Naive thymus-derived CD8-positive, alpha-beta T cell (primary cell): ENCODE data around the gene NT5C2. TPM values are rescaled to one million over a fixed set of nuclear protein-coding genes. Genes with fewer than 3 reads are reported as not detected.
"Not testable (repeated sequence)": the region's sequence is repeated elsewhere in the genome, so short reads cannot be mapped to it uniquely, and the experiment has no call there.

Experiments used
- ATAC-seq, 2 donors: fragments of 150-1000 bp; cut with Tn5 transposase in 1 of 2; sonication (Bioruptor Pico), chemical (Tn5 transposase) in 1 of 2; 1 replicate in 1 of 2; 2 replicates in 1 of 2; pipeline ENCODE4 v1.10.0; 2021; ENCODE audit warnings: mild to moderate bottlenecking in 2 of 2, moderate library complexity in 2 of 2
- POLR2A ChIA-PET: fragments of 350-600 bp; sonication (Branson Sonifier 250); formaldehyde crosslinking; loops from one replicate; lab custom pipeline; 2021; ENCODE audit warnings: antibody characterized with exemption; lab: Charles Lee
- DNase-seq, 10 donors: peaks; one replicate each; pipeline versions ENCODE4 v3.0.0 to v3.0.0-alpha.2; 2020 to 2022
- H3K27ac Mint-ChIP-seq, 10 donors: one replicate each; pipeline ENCODE4 v1.8.0; 2020 to 2022; ENCODE audit warnings: mild to moderate bottlenecking in 10 of 10, mixed read lengths in 10 of 10, moderate library complexity in 4 of 10, inconsistent platforms in 1 of 10
- H3K27me3 Mint-ChIP-seq, 5 donors: one replicate each; pipeline ENCODE4 v1.8.0; 2021 to 2022; ENCODE audit warnings: mixed read lengths in 5 of 5
- H3K36me3 Mint-ChIP-seq, 3 donors: one replicate each; pipeline ENCODE4 v1.8.0; 2020 to 2022; ENCODE audit warnings: mixed read lengths in 3 of 3, mild to moderate bottlenecking in 2 of 3, inconsistent platforms in 1 of 3
- H3K4me1 Mint-ChIP-seq, 4 donors: one replicate each; pipeline ENCODE4 v1.8.0; 2021 to 2022; ENCODE audit warnings: mixed read lengths in 4 of 4
- H3K4me3 Mint-ChIP-seq, 10 donors: one replicate each; pipeline ENCODE4 v1.8.0; 2020 to 2022; ENCODE audit warnings: mild to moderate bottlenecking in 10 of 10, mixed read lengths in 10 of 10, moderate library complexity in 6 of 10, inconsistent platforms in 1 of 10
- H3K9me3 Mint-ChIP-seq, 9 donors: one replicate each; pipeline ENCODE4 v1.8.0; 2020 to 2022; ENCODE audit warnings: mixed read lengths in 9 of 9, mild to moderate bottlenecking in 3 of 9, inconsistent platforms in 1 of 9, moderate library complexity in 1 of 9
- polyA plus RNA-seq, 3 donors: library from polyadenylated mRNA; unstranded; fragments of 300-500 nt; fragmentation: Illumina TruSeq; gene quantifications; one replicate each; pipeline ENCODE4 v1.2.3, GENCODE V29; 2021
- total RNA-seq, 8 experiments: library from RNA in 2 of 8; stranded (reverse) in 2 of 8; gene quantifications; one replicate each; pipeline ENCODE4 v1.2.3 and lab custom pipeline; 2021 to 2026

The NT5C2 gene
- total and polyA plus RNA-seq, 5 experiments from 2014 or later, result 48.1 to 94.7 (median 63.9) TPM

DNA sequence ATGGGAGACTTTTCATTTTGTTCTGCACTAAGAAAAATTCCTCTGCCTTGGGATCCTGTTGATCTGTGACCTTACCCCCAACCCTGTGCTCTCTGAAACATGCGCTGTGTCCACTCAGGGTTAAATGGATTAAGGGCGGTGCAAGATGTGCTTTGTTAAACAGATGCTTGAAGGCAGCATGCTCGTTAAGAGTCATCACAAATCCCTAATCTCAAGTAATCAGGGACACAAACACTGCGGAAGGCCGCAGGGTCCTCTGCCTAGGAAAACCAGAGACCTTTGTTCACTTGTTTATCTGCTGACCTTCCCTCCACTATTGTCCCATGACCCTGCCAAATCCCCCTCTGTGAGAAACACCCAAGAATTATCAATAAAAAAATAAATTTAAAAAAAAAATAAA is 62.9 kb downstream of the NT5C2 start:
- ATAC-seq, DNase-seq, H3K9me3 Mint-ChIP-seq, H3K27me3 Mint-ChIP-seq, H3K27ac Mint-ChIP-seq, H3K4me3 Mint-ChIP-seq, POLR2A ChIA-PET: not testable (repeated sequence)
- Mint-ChIP-seq H3K36me3 (peaks cover 0 to 61% (median 12%) of the 10 kb centered on the region in 3 donors), H3K4me1 (peaks cover 3 to 21% (median 16%) of the 10 kb centered on the region in 4 donors)

DNA sequence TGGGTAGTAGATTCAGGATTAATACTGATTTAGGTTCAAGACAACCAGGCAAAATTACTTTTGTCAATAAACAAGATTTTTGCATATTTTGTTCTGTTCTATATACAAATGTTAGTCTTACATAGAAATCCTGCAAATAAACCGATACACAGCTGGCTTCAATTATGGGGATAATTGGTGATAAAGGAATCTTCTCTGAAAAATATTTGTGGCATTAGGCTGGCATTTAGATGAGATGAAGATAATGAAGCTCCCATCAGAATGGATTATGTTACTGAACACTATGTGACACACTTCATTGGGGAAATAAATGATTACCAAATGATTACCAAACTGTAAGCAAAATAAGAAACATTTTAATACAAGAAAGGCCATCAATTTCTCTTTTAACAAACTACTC is 65.8 kb downstream of the NT5C2 start:
- POLR2A ChIA-PET, result no interaction called here
- DNase-seq (no peak), ATAC-seq (no peak)
- Mint-ChIP-seq H3K36me3 (peaks cover 0 to 44% (median 4%) of the 10 kb centered on the region in 3 donors), H3K4me1 (peaks cover 6 to 26% (median 22%) of the 10 kb centered on the region in 4 donors), H3K9me3 (no peaks in the 10 kb centered on the region), H3K27ac (no peak overlapping the region), H3K27me3 (no peaks in the 10 kb centered on the region), H3K4me3 (no peak overlapping the region)

DNA sequence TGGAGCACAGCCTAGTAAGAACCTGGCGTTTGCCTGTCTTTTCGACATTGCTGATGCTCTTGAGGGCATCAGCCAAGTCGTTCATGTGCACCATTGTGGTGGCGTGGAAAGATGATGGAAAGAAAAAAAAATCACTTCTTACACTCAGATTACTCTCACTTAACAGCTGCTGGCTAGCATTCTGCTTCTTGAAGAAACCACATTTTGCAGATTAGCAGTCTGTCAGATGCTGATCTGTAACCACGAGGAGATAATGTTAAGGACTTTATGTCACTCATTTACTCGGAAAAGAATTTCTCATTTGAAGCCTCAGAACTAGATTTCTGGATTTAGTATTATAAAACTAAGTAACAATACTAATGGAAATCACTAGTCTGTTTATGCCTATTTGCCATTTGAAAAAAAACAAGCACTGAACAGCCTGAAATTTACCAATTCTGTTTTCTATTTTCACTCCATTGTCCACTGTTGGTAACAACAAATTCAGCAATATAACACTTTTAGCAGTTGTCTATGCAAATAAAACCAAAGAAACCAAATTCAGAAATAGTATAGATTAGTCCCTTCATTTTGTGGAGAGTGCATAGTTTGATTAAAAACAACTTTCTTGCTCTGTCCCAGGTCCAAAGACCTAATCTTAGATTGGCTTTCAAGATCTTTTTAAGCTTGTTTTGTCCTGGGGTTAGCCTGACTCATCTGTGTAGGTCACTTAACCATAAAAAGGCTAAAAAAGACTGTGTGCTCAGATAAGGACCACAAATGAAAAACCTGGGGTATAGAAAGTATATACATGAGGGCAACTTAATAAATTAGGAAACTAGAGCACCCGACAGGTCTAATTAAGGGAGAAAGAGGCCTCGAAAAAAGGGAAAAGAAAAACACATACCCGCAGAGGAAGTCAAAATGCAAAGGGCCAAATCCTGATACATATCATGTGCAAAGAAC is 67.5 kb downstream of the NT5C2 start:
- Mint-ChIP-seq H3K27me3 (no peaks in the 10 kb centered on the region), H3K4me3 (no peak overlapping the region), H3K4me1 (peaks cover 3 to 27% (median 20%) of the 10 kb centered on the region in 4 donors), H3K27ac (peak overlapping the region in 3 of 10 donors; percentile 24 to 63 (median 58)), H3K36me3 (peaks cover 0 to 29% (median 1%) of the 10 kb centered on the region in 3 donors), H3K9me3 (no peaks in the 10 kb centered on the region)
- ATAC-seq (no peak), DNase-seq (no peak)
- POLR2A ChIA-PET, result no interaction called here

DNA sequence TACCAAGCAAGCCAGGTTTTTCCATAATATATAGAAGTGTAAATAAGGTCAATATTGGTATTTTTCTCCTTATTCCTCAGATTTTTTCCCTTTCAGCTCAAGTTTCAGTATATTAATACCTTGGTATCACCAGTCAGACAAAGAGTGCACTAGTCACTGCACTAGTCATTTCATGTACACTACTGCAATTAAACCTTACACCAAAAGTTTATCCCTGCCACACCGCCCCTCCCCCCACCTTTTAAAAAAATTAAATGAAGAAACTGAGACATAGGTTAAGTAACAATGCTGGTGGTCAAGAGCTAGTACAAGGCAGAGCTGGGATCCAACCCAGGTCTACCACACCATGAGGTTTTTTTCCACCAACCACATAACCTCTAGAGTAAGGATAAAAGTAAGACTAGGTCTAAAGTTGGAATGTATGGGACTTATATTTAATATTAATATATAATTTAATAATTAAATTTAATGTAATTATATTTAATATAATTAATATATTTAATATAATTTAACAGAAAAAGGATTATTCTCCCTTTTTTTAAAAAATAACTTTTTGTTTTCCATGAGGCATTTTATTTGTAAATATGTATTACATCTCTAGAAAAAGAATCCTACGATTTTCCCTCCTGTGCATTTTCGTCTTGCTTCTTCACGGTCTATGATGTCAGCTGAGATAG is 68.5 kb downstream of the NT5C2 start:
- no peak for DNase-seq
- Mint-ChIP-seq H3K9me3 (no peaks in the 10 kb centered on the region), H3K4me3 (no peak overlapping the region), H3K27ac (peak overlapping the region in 1 of 10 donors; percentile 25), H3K4me1 (peaks cover 3 to 27% (median 20%) of the 10 kb centered on the region in 4 donors), H3K36me3 (peaks cover 0 to 31% (median 0%) of the 10 kb centered on the region in 3 donors), H3K27me3 (no peaks in the 10 kb centered on the region)
- no peak for ATAC-seq
- POLR2A ChIA-PET, result no interaction called here

- H3K36me3 Mint-ChIP-seq, result peaks cover 0 to 34% (median 0%) of the 10 kb centered on the region in 3 donors
- peaks cover 3 to 27% (median 20%) of the 10 kb centered on the region in 4 donors for H3K4me1 Mint-ChIP-seq
- H3K4me3 Mint-ChIP-seq, result no peak overlapping the region
- POLR2A ChIA-PET, result interaction anchor here (0.6 kb wide), 1 partner anchor 27 kb away, joined by 3 read pairs; no protein-coding TSS in a partner anchor
- H3K27me3 Mint-ChIP-seq, result no peaks in the 10 kb centered on the region
- no peaks in the 10 kb centered on the region for H3K9me3 Mint-ChIP-seq
- ATAC-seq, result no peak
- peak overlapping the region in 1 of 10 donors; percentile 30 for H3K27ac Mint-ChIP-seq
- DNase-seq, result no peak
Measured at GRCh38 chr10:103123282-103124024, 69.6 kb downstream of the NT5C2 start.

DNA sequence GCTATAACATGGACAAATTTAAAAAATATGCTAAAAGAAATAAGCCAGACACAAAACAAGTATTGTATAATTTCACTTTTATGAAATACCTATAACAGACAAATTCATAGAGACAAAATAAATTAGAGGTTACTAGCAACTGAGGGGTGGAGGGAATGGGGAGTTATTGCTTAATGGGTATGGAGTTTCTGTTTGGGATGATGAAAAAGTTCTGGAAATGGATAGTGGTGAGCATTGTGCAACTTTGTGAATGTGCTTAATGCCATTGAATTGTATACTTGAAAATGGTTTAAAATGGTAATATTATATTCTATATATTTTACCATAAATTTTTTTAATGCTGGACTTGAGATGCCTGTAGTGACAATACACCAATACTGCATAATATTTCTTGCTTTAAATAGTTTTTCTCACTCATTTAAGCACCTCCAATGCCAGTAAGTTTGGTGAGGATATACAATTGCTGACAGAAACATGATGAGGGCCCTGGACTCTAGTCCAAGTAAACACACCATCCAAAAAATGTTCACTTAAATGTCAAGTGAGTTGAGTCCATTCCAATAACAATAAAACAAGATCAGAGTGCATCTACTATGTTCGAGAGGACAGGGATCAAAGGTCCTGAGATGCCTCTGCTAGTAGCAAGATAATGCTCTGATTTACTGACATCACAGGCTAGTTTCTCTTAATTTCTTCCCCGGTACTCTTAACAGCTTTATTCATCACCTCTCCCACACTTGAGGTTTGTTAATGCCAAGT is 71.9 kb downstream of the NT5C2 start:
- POLR2A ChIA-PET, result no interaction called here
- Mint-ChIP-seq H3K36me3 (peaks cover 0 to 24% (median 0%) of the 10 kb centered on the region in 3 donors), H3K27ac (peak overlapping the region in 2 of 10 donors; percentile 15 to 53), H3K4me3 (no peak overlapping the region), H3K9me3 (no peaks in the 10 kb centered on the region), H3K4me1 (peaks cover 3 to 22% (median 19%) of the 10 kb centered on the region in 4 donors), H3K27me3 (no peaks in the 10 kb centered on the region)
- ATAC-seq (no peak), DNase-seq (no peak)

DNA sequence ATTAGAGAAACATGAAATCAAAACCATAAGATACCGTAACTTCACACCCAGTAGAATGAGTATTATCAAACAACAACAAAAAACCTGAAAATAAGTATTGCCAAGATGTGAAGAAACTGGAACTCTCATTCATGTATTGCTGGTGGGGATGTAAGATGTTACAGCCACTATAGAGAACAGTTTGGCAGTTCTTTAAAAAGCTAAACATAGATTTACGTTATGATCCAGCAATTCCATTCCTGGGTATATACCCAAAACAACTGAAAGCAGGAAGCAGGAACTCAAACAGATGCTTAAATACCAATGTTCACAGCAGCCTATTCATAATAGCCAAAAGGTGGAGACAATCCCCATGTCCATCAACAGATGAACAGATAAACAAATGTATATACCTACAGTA is 72.5 kb downstream of the NT5C2 start:
- no peak for ATAC-seq
- no peak overlapping the region for H3K4me3 Mint-ChIP-seq
- no peaks in the 10 kb centered on the region for H3K27me3 Mint-ChIP-seq
- H3K27ac Mint-ChIP-seq, result peak overlapping the region in 1 of 10 donors; percentile 53
- DNase-seq, result no peak
- no peaks in the 10 kb centered on the region for H3K9me3 Mint-ChIP-seq
- peaks cover 3 to 17% (median 13%) of the 10 kb centered on the region in 4 donors for H3K4me1 Mint-ChIP-seq
- H3K36me3 Mint-ChIP-seq, result peaks cover 0 to 19% (median 0%) of the 10 kb centered on the region in 3 donors
- POLR2A ChIA-PET, result no interaction called here

GRCh38 chr10:103117247-103117646 is 75.8 kb downstream of the NT5C2 start:
- H3K27me3 Mint-ChIP-seq, result no peaks in the 10 kb centered on the region
- no peaks in the 10 kb centered on the region for H3K9me3 Mint-ChIP-seq
- peaks cover 0 to 19% (median 0%) of the 10 kb centered on the region in 3 donors for H3K36me3 Mint-ChIP-seq
- POLR2A ChIA-PET, result interaction anchor here (2.4 kb wide), 1 partner anchor 8 kb away, joined by 4 read pairs; no protein-coding TSS in a partner anchor
- ATAC-seq (no peak), DNase-seq (no peak)
- H3K27ac Mint-ChIP-seq, result no peak overlapping the region
- no peak overlapping the region for H3K4me3 Mint-ChIP-seq
- H3K4me1 Mint-ChIP-seq, result peaks cover 0 to 15% (median 3%) of the 10 kb centered on the region in 4 donors

GRCh38 chr10:103114876-103115275 is 78.2 kb downstream of the NT5C2 start:
- Mint-ChIP-seq H3K9me3 (no peaks in the 10 kb centered on the region), H3K27ac (no peak overlapping the region), H3K4me1 (peaks cover 2 to 15% (median 6%) of the 10 kb centered on the region in 4 donors), H3K4me3 (no peak overlapping the region), H3K27me3 (no peaks in the 10 kb centered on the region), H3K36me3 (peaks cover 0 to 23% (median 0%) of the 10 kb centered on the region in 3 donors)
- ATAC-seq (no peak), DNase-seq (no peak)
- POLR2A ChIA-PET, result no interaction called here

DNA sequence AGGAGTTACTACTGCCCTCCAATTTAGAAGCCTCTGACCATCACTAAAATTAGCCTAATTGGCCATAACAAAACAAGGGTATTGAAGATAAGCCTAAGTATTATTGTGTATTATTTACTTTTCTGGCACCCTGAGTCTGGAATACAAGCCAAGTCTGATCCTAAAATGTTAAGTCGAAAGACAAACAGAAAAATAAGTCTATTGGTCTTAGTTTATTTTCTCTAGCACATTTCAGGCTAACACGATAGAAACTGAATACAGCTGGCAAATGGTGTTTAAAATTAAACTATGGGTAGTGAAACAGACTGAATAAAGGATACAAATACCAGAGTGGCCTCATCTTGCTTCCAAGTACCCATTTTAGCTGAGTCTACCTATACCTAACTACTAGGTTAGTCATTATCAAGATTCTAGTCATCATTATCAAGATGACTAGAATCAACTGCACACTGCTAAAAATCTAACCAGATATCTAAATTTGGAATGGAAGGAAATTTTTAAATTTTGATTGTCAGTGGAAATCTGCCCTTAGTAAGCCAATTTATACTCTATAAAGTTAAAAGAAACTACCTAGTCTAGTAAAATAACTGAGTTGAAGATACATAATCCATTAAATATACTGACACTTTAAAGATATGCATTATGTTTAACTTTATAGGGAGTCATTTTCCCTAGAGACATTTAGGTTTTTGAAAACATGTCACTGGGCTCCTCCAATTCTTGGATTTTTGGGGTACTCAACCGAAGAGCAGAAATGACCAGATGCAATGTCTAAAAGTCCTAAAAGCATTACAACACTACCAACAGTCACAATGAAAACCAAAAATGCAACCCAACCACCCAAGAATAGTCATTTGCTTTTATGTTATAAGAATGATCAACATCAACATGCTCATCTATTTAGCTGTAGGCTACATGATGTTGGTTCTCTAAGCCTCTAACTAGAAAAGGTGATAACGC is 80.9 kb downstream of the NT5C2 start:
- peaks cover 0 to 31% (median 0%) of the 10 kb centered on the region in 3 donors for H3K36me3 Mint-ChIP-seq
- POLR2A ChIA-PET, result no interaction called here
- H3K27me3 Mint-ChIP-seq, result no peaks in the 10 kb centered on the region
- H3K27ac Mint-ChIP-seq, result no peak overlapping the region
- ATAC-seq (no peak), DNase-seq (no peak)
- no peak overlapping the region for H3K4me3 Mint-ChIP-seq
- peaks cover 2 to 12% (median 6%) of the 10 kb centered on the region in 4 donors for H3K4me1 Mint-ChIP-seq
- H3K9me3 Mint-ChIP-seq, result no peaks in the 10 kb centered on the region
